Vagina (tissue), 2 donors: ENCODE measurements around the gene P2RY4.

Experiments used
- POLR2A ChIP-seq, 2 donors: fragments of 450-650 bp; IDR thresholded peaks; one replicate each; pipeline ENCODE4 v1.6.1; 2017; ENCODE audit warnings: antibody characterized with exemption in 2 of 2, mild to moderate bottlenecking in 2 of 2, moderate library complexity in 2 of 2
- POLR2AphosphoS5 ChIP-seq, 2 donors: sonication (generic); formaldehyde crosslinking; IDR thresholded peaks; one replicate each; pipeline ENCODE4 v1.9.0; 2017; ENCODE audit warnings: antibody characterized with exemption in 2 of 2, mild to moderate bottlenecking in 2 of 2, low read depth in 1 of 2; ENCODE audit not compliant: insufficient read depth in 1 of 2
- TF ChIP-seq, protein P1 (sequence below), 3 experiments: fragments of 450-650 bp in 2 of 3; fragments of 200-600 bp in 1 of 3; sonication (generic) in 1 of 3; IDR thresholded peaks; one replicate each; pipeline ENCODE4 v1.5.1; 2017 to 2019; ENCODE audit warnings: antibody characterized with exemption in 3 of 3, mild to moderate bottlenecking in 2 of 3, moderate library complexity in 2 of 3

- TF ChIP-seq POLR2AphosphoS5 (IDR thresholded peaks at IDR 0.05; ENCODE audit: insufficient read depth in 1 of 2, low read depth in 1 of 2) (no peak), POLR2A (IDR thresholded peaks at IDR 0.05) (no peak)
- TF ChIP-seq, protein P1, sequence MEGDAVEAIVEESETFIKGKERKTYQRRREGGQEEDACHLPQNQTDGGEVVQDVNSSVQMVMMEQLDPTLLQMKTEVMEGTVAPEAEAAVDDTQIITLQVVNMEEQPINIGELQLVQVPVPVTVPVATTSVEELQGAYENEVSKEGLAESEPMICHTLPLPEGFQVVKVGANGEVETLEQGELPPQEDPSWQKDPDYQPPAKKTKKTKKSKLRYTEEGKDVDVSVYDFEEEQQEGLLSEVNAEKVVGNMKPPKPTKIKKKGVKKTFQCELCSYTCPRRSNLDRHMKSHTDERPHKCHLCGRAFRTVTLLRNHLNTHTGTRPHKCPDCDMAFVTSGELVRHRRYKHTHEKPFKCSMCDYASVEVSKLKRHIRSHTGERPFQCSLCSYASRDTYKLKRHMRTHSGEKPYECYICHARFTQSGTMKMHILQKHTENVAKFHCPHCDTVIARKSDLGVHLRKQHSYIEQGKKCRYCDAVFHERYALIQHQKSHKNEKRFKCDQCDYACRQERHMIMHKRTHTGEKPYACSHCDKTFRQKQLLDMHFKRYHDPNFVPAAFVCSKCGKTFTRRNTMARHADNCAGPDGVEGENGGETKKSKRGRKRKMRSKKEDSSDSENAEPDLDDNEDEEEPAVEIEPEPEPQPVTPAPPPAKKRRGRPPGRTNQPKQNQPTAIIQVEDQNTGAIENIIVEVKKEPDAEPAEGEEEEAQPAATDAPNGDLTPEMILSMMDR (IDR thresholded peaks at IDR 0.05): no peak
Measured at GRCh38 chrX:70247252-70247651, 12.8 kb downstream of the P2RY4 start.
